Measurements from ENCODE around the gene CACNA1C. TPM values are rescaled to one million over a fixed set of nuclear protein-coding genes. Genes with fewer than 3 reads are reported as not detected.

CACNA1C gene
- polyA plus RNA-seq, 2 donors: 2.1 to 2.5 TPM

GRCh38 chr12:2504577-2504976 lies 451.8 kb downstream of the CACNA1C start:
- H3K9me3 ChIP-seq (ENCODE audit: control insufficient read depth in 2 of 2, insufficient read depth in 1 of 2, low read depth in 1 of 2, low read length in 1 of 2): no peaks in the 10 kb centered on the region
- no peaks in the 10 kb centered on the region for H3K4me1 ChIP-seq (ENCODE audit: control insufficient read depth in 2 of 2, insufficient read depth in 2 of 2, low read length in 1 of 2)
- H3K36me3 ChIP-seq (ENCODE audit: control insufficient read depth in 2 of 2, insufficient read depth in 2 of 2, low read length in 1 of 2): no peaks in the 10 kb centered on the region

GRCh38 chr12:2507814-2508213 lies 455.0 kb downstream of the CACNA1C start:
- Histone ChIP-seq H3K9me3 (ENCODE audit: control insufficient read depth in 2 of 2, insufficient read depth in 1 of 2, low read depth in 1 of 2, low read length in 1 of 2) (no peaks in the 10 kb centered on the region), H3K4me3 (ENCODE audit: low read depth in 1 of 2, low read length in 2 of 2) (no peak overlapping the region), H3K4me1 (ENCODE audit: control insufficient read depth in 2 of 2, insufficient read depth in 2 of 2, low read length in 1 of 2) (no peaks in the 10 kb centered on the region), H3K27me3 (ENCODE audit: control insufficient read depth in 1 of 2, insufficient read depth in 2 of 2, low read length in 2 of 2) (no peaks in the 10 kb centered on the region), H3K36me3 (ENCODE audit: control insufficient read depth in 2 of 2, insufficient read depth in 2 of 2, low read length in 1 of 2) (no peaks in the 10 kb centered on the region), H3K27ac (ENCODE audit: low read depth in 2 of 2, low read length in 1 of 2) (no peak overlapping the region)
- WGBS, 2 donors: 66 to 69% methylated on average over 7 of the region's 7 CpGs

More at GRCh38 chr12:2504577-2504976, 451.8 kb downstream of the CACNA1C start:
- H3K27ac ChIP-seq (ENCODE audit: low read depth in 2 of 2, low read length in 1 of 2): no peak overlapping the region
- H3K27me3 ChIP-seq (ENCODE audit: control insufficient read depth in 1 of 2, insufficient read depth in 2 of 2, low read length in 2 of 2): no peaks in the 10 kb centered on the region
- no peak overlapping the region for H3K4me3 ChIP-seq (ENCODE audit: low read depth in 1 of 2, low read length in 2 of 2)
- 93 to 95% methylated on average over 15 of the region's 15 CpGs for WGBS, 2 donors

- Histone ChIP-seq H3K9me3 (ENCODE audit: control insufficient read depth in 2 of 2, insufficient read depth in 1 of 2, low read depth in 1 of 2, low read length in 1 of 2) (no peaks in the 10 kb centered on the region), H3K27ac (ENCODE audit: low read depth in 2 of 2, low read length in 1 of 2) (no peak overlapping the region), H3K4me3 (ENCODE audit: low read depth in 1 of 2, low read length in 2 of 2) (no peak overlapping the region), H3K27me3 (ENCODE audit: control insufficient read depth in 1 of 2, insufficient read depth in 2 of 2, low read length in 2 of 2) (no peaks in the 10 kb centered on the region), H3K36me3 (ENCODE audit: control insufficient read depth in 2 of 2, insufficient read depth in 2 of 2, low read length in 1 of 2) (no peaks in the 10 kb centered on the region), H3K4me1 (ENCODE audit: control insufficient read depth in 2 of 2, insufficient read depth in 2 of 2, low read length in 1 of 2) (no peaks in the 10 kb centered on the region)
- WGBS, 2 donors: 81 to 85% methylated on average over 5 of the region's 5 CpGs
Observed at GRCh38 chr12:2509137-2509536, 456.4 kb downstream of the CACNA1C start.

GRCh38 chr12:2510045-2510444 lies 457.3 kb downstream of the CACNA1C start:
- 68 to 77% methylated on average over 5 of the region's 5 CpGs for WGBS, 2 donors
- H3K36me3 ChIP-seq (ENCODE audit: control insufficient read depth in 2 of 2, insufficient read depth in 2 of 2, low read length in 1 of 2): no peaks in the 10 kb centered on the region
- H3K27me3 ChIP-seq (ENCODE audit: control insufficient read depth in 1 of 2, insufficient read depth in 2 of 2, low read length in 2 of 2): no peaks in the 10 kb centered on the region
- no peaks in the 10 kb centered on the region for H3K4me1 ChIP-seq (ENCODE audit: control insufficient read depth in 2 of 2, insufficient read depth in 2 of 2, low read length in 1 of 2)
- no peak overlapping the region for H3K27ac ChIP-seq (ENCODE audit: low read depth in 2 of 2, low read length in 1 of 2)
- H3K9me3 ChIP-seq (ENCODE audit: control insufficient read depth in 2 of 2, insufficient read depth in 1 of 2, low read depth in 1 of 2, low read length in 1 of 2): no peaks in the 10 kb centered on the region
- no peak overlapping the region for H3K4me3 ChIP-seq (ENCODE audit: low read depth in 1 of 2, low read length in 2 of 2)

GRCh38 chr12:2513141-2514037 lies 460.6 kb downstream of the CACNA1C start:
- H3K27me3 ChIP-seq (ENCODE audit: control insufficient read depth in 1 of 2, insufficient read depth in 2 of 2, low read length in 2 of 2): no peaks in the 10 kb centered on the region
- no peaks in the 10 kb centered on the region for H3K4me1 ChIP-seq (ENCODE audit: control insufficient read depth in 2 of 2, insufficient read depth in 2 of 2, low read length in 1 of 2)
- H3K4me3 ChIP-seq (ENCODE audit: low read depth in 1 of 2, low read length in 2 of 2): no peak overlapping the region
- 77 to 80% methylated on average over 11 of the region's 11 CpGs for WGBS, 2 donors
- H3K36me3 ChIP-seq (ENCODE audit: control insufficient read depth in 2 of 2, insufficient read depth in 2 of 2, low read length in 1 of 2): no peaks in the 10 kb centered on the region
- H3K9me3 ChIP-seq (ENCODE audit: control insufficient read depth in 2 of 2, insufficient read depth in 1 of 2, low read depth in 1 of 2, low read length in 1 of 2): no peaks in the 10 kb centered on the region
- no peak overlapping the region for H3K27ac ChIP-seq (ENCODE audit: low read depth in 2 of 2, low read length in 1 of 2)

GRCh38 chr12:2514038-2514340 lies 461.2 kb downstream of the CACNA1C start:
- Histone ChIP-seq H3K4me3 (ENCODE audit: low read depth in 1 of 2, low read length in 2 of 2) (no peak overlapping the region), H3K27ac (ENCODE audit: low read depth in 2 of 2, low read length in 1 of 2) (no peak overlapping the region), H3K4me1 (ENCODE audit: control insufficient read depth in 2 of 2, insufficient read depth in 2 of 2, low read length in 1 of 2) (no peaks in the 10 kb centered on the region), H3K9me3 (ENCODE audit: control insufficient read depth in 2 of 2, insufficient read depth in 1 of 2, low read depth in 1 of 2, low read length in 1 of 2) (peaks cover 0 to under 1% of the 10 kb centered on the region in 2 donors), H3K36me3 (ENCODE audit: control insufficient read depth in 2 of 2, insufficient read depth in 2 of 2, low read length in 1 of 2) (no peaks in the 10 kb centered on the region), H3K27me3 (ENCODE audit: control insufficient read depth in 1 of 2, insufficient read depth in 2 of 2, low read length in 2 of 2) (no peaks in the 10 kb centered on the region)
- WGBS, 2 donors: 76 to 77% methylated on average over 5 of the region's 5 CpGs

- no peaks in the 10 kb centered on the region for H3K36me3 ChIP-seq (ENCODE audit: control insufficient read depth in 2 of 2, insufficient read depth in 2 of 2, low read length in 1 of 2)
- peaks cover 0 to 4% of the 10 kb centered on the region in 2 donors for H3K9me3 ChIP-seq (ENCODE audit: control insufficient read depth in 2 of 2, insufficient read depth in 1 of 2, low read depth in 1 of 2, low read length in 1 of 2)
- H3K4me3 ChIP-seq (ENCODE audit: low read depth in 1 of 2, low read length in 2 of 2): no peak overlapping the region
- WGBS, 2 donors: 82 to 84% methylated on average over 5 of the region's 5 CpGs
- H3K4me1 ChIP-seq (ENCODE audit: control insufficient read depth in 2 of 2, insufficient read depth in 2 of 2, low read length in 1 of 2): no peaks in the 10 kb centered on the region
- no peaks in the 10 kb centered on the region for H3K27me3 ChIP-seq (ENCODE audit: control insufficient read depth in 1 of 2, insufficient read depth in 2 of 2, low read length in 2 of 2)
- H3K27ac ChIP-seq (ENCODE audit: low read depth in 2 of 2, low read length in 1 of 2): no peak overlapping the region
Observed at GRCh38 chr12:2520722-2521246, 468.0 kb downstream of the CACNA1C start.

- 85 to 86% methylated on average over 9 of the region's 9 CpGs for WGBS, 2 donors
- H3K9me3 ChIP-seq (ENCODE audit: control insufficient read depth in 2 of 2, insufficient read depth in 1 of 2, low read depth in 1 of 2, low read length in 1 of 2): peaks cover 0 to 4% of the 10 kb centered on the region in 2 donors
- no peak overlapping the region for H3K4me3 ChIP-seq (ENCODE audit: low read depth in 1 of 2, low read length in 2 of 2)
- H3K27me3 ChIP-seq (ENCODE audit: control insufficient read depth in 1 of 2, insufficient read depth in 2 of 2, low read length in 2 of 2): no peaks in the 10 kb centered on the region
- no peak overlapping the region for H3K27ac ChIP-seq (ENCODE audit: low read depth in 2 of 2, low read length in 1 of 2)
- no peaks in the 10 kb centered on the region for H3K36me3 ChIP-seq (ENCODE audit: control insufficient read depth in 2 of 2, insufficient read depth in 2 of 2, low read length in 1 of 2)
- H3K4me1 ChIP-seq (ENCODE audit: control insufficient read depth in 2 of 2, insufficient read depth in 2 of 2, low read length in 1 of 2): no peaks in the 10 kb centered on the region
Observed at GRCh38 chr12:2523317-2523716, 470.5 kb downstream of the CACNA1C start.

- Histone ChIP-seq H3K27me3 (ENCODE audit: control insufficient read depth in 1 of 2, insufficient read depth in 2 of 2, low read length in 2 of 2) (no peaks in the 10 kb centered on the region), H3K9me3 (ENCODE audit: control insufficient read depth in 2 of 2, insufficient read depth in 1 of 2, low read depth in 1 of 2, low read length in 1 of 2) (peaks cover 0 to 4% of the 10 kb centered on the region in 2 donors), H3K4me1 (ENCODE audit: control insufficient read depth in 2 of 2, insufficient read depth in 2 of 2, low read length in 1 of 2) (no peaks in the 10 kb centered on the region), H3K27ac (ENCODE audit: low read depth in 2 of 2, low read length in 1 of 2) (no peak overlapping the region), H3K4me3 (ENCODE audit: low read depth in 1 of 2, low read length in 2 of 2) (no peak overlapping the region), H3K36me3 (ENCODE audit: control insufficient read depth in 2 of 2, insufficient read depth in 2 of 2, low read length in 1 of 2) (no peaks in the 10 kb centered on the region)
- 80 to 82% methylated on average over 6 of the region's 6 CpGs for WGBS, 2 donors
Observed at GRCh38 chr12:2523844-2524243, 471.1 kb downstream of the CACNA1C start.

- H3K4me3 ChIP-seq (ENCODE audit: low read depth in 1 of 2, low read length in 2 of 2): no peak overlapping the region
- H3K27me3 ChIP-seq (ENCODE audit: control insufficient read depth in 1 of 2, insufficient read depth in 2 of 2, low read length in 2 of 2): no peaks in the 10 kb centered on the region
- H3K9me3 ChIP-seq (ENCODE audit: control insufficient read depth in 2 of 2, insufficient read depth in 1 of 2, low read depth in 1 of 2, low read length in 1 of 2): no peaks in the 10 kb centered on the region
- no peaks in the 10 kb centered on the region for H3K4me1 ChIP-seq (ENCODE audit: control insufficient read depth in 2 of 2, insufficient read depth in 2 of 2, low read length in 1 of 2)
- no peaks in the 10 kb centered on the region for H3K36me3 ChIP-seq (ENCODE audit: control insufficient read depth in 2 of 2, insufficient read depth in 2 of 2, low read length in 1 of 2)
- WGBS, 2 donors: 77 to 78% methylated on average over 6 of the region's 6 CpGs
- no peak overlapping the region for H3K27ac ChIP-seq (ENCODE audit: low read depth in 2 of 2, low read length in 1 of 2)
Observed at GRCh38 chr12:2526371-2526770, 473.6 kb downstream of the CACNA1C start.

Data from esophagus (tissue), 2 donors.